Liver (tissue), 9 donors: ENCODE measurements around the gene CREB5. TPM values are rescaled to one million over a fixed set of nuclear protein-coding genes. Genes with fewer than 3 reads are reported as not detected.

Experiments used
- DNase-seq: peaks from one replicate; pipeline ENCODE4 v3.0.0-alpha.2; 2017; ENCODE audit warnings: low spot score
- H3K27ac ChIP-seq, 2 donors: one replicate each; pipeline ENCODE4 v1.7.0; 2013; ENCODE audit warnings: inconsistent platforms in 2 of 2, low read length in 2 of 2, control low read depth in 1 of 2, low read depth in 1 of 2, mild to moderate bottlenecking in 1 of 2
- H3K27me3 ChIP-seq, 4 donors: one replicate each; pipeline versions ENCODE4 v1.6.1 to v1.7.0; 2013; ENCODE audit warnings: low read length in 3 of 4, inconsistent platforms in 1 of 4, mild to moderate bottlenecking in 1 of 4, moderate library complexity in 1 of 4; ENCODE audit not compliant: control insufficient read depth in 4 of 4, insufficient read depth in 4 of 4
- H3K36me3 ChIP-seq, 4 donors: one replicate each; pipeline versions ENCODE4 v1.6.1 to v1.7.0; 2013; ENCODE audit warnings: low read length in 3 of 4, mild to moderate bottlenecking in 3 of 4, low read depth in 1 of 4, moderate library complexity in 1 of 4; ENCODE audit not compliant: control insufficient read depth in 4 of 4, insufficient read depth in 3 of 4
- H3K4me1 ChIP-seq, 4 donors: one replicate each; pipeline versions ENCODE4 v1.6.1 to v1.7.0; 2013; ENCODE audit warnings: low read length in 3 of 4, mild to moderate bottlenecking in 3 of 4, moderate library complexity in 1 of 4; ENCODE audit not compliant: control insufficient read depth in 4 of 4, insufficient read depth in 4 of 4
- H3K4me3 ChIP-seq, 3 donors: one replicate each; pipeline versions ENCODE4 v1.6.1 to v1.7.0; 2013; ENCODE audit warnings: low read length in 3 of 3, control low read depth in 1 of 3, low read depth in 1 of 3, mild to moderate bottlenecking in 1 of 3
- H3K9ac ChIP-seq, 2 donors: one replicate each; pipeline ENCODE4 v1.7.0; 2013; ENCODE audit warnings: low read length in 2 of 2, mild to moderate bottlenecking in 2 of 2, moderate library complexity in 2 of 2, control low read depth in 1 of 2, low read depth in 1 of 2
- H3K9me3 ChIP-seq, 4 donors: one replicate each; pipeline versions ENCODE4 v1.6.1 to v1.7.0; 2013; ENCODE audit warnings: low read length in 3 of 4; ENCODE audit not compliant: control insufficient read depth in 4 of 4
- CTCF ChIP-seq: fragments of 150-350 bp; IDR thresholded peaks from 2 replicates; pipeline ENCODE4 v1.5.1; 2017; ENCODE audit warnings: improper control_type of control experiment, low read depth, low read length; ENCODE audit not compliant: missing input control
- EGR1 ChIP-seq, 2 donors: IDR thresholded peaks; 2 replicates each; pipeline ENCODE4 v1.6.1; 2016 to 2018; ENCODE audit warnings: antibody characterized with exemption in 2 of 2, low read depth in 2 of 2
- FOXA1 ChIP-seq: IDR thresholded peaks from 2 replicates; pipeline ENCODE4 v1.6.1; 2016; ENCODE audit warnings: antibody characterized with exemption
- FOXA2 ChIP-seq: IDR thresholded peaks from 2 replicates; pipeline ENCODE4 v1.6.1; 2016; ENCODE audit warnings: antibody characterized with exemption
- GABPA ChIP-seq, 2 donors: IDR thresholded peaks in 1 of 2; conservative IDR thresholded peaks in 1 of 2; 2 replicates each; pipeline ENCODE4 v1.6.1; 2016; ENCODE audit warnings: antibody characterized with exemption in 2 of 2, mild to moderate bottlenecking in 1 of 2, moderate library complexity in 1 of 2
- HNF4A ChIP-seq, 2 donors: conservative IDR thresholded peaks; 2 replicates each; pipeline ENCODE4 v1.6.1; 2016; ENCODE audit warnings: antibody characterized with exemption in 2 of 2, mild to moderate bottlenecking in 2 of 2
- HNF4G ChIP-seq: IDR thresholded peaks from 2 replicates; pipeline ENCODE4 v1.6.1; 2016; ENCODE audit warnings: antibody characterized with exemption
- JUND ChIP-seq, 2 donors: IDR thresholded peaks; 2 replicates each; pipeline ENCODE4 v1.6.1; 2016; ENCODE audit warnings: antibody characterized with exemption in 2 of 2
- NR2F2 ChIP-seq: IDR thresholded peaks from 2 replicates; pipeline ENCODE4 v1.6.1; 2016; ENCODE audit warnings: antibody characterized with exemption
- RAD21 ChIP-seq, 2 donors: IDR thresholded peaks; 2 replicates each; pipeline ENCODE4 v1.6.1; 2016; ENCODE audit warnings: antibody characterized with exemption in 2 of 2, mild to moderate bottlenecking in 2 of 2
- REST ChIP-seq: IDR thresholded peaks from 2 replicates; pipeline ENCODE4 v1.6.1; 2016; ENCODE audit warnings: antibody characterized with exemption, mild to moderate bottlenecking
- RXRA ChIP-seq, 2 donors: IDR thresholded peaks; 2 replicates each; pipeline ENCODE4 v1.6.1; 2017 to 2018; ENCODE audit warnings: antibody characterized with exemption in 2 of 2, mild to moderate bottlenecking in 1 of 2
- TAF1 ChIP-seq: conservative IDR thresholded peaks from 2 replicates; pipeline ENCODE4 v1.6.1; 2016; ENCODE audit warnings: antibody characterized with exemption, mild to moderate bottlenecking
- YY1 ChIP-seq: IDR thresholded peaks from 2 replicates; pipeline ENCODE4 v1.6.1; 2016; ENCODE audit warnings: antibody characterized with exemption, mild to moderate bottlenecking
- WGBS: extraction: QIAGEN DNeasy Blood & Tissue Kit; methylation state at CpG from one replicate; pipeline ENCODE4 v1.1.7; 2013; 5-methylcytosine and 5-hydroxymethylcytosine counted together
- polyA plus RNA-seq, 2 donors: library from polyadenylated mRNA; stranded (reverse) in 1 of 2; unstranded in 1 of 2; fragments of 200-250 nt in 1 of 2; fragments of >200 nt in 1 of 2; fragmentation: Nextera tagmentation in 1 of 2; extraction: Ambion mirVana in 1 of 2; gene quantifications; one replicate each; pipeline versions ENCODE4 v1.2.1 to v1.2.3, GENCODE V29; 2013 to 2015
- total RNA-seq, 2 donors: library from RNA; depleted of rRNA; stranded (reverse); fragments of >200 nt; gene quantifications; one replicate each; pipeline ENCODE4 v1.2.3, GENCODE V29; 2014
- TF ChIP-seq, protein P1 (sequence below): IDR thresholded peaks from 2 replicates; pipeline ENCODE4 v1.6.1; 2016; ENCODE audit warnings: antibody characterized with exemption
- TF ChIP-seq, protein P2 (sequence below): IDR thresholded peaks from 2 replicates; pipeline ENCODE4 v1.6.1; 2016; ENCODE audit warnings: antibody characterized with exemption
- TF ChIP-seq, protein P3 (sequence below): IDR thresholded peaks from 2 replicates; pipeline ENCODE4 v1.6.1; 2016; ENCODE audit warnings: antibody characterized with exemption
- donor health status: healthy.
- donor health status: healthy.
- donor health status: healthy.
- donor health status: healthy.
- donor health status: healthy.

CREB5 gene
- total and polyA plus RNA-seq, 4 donors = 0.25 to 0.92 (median 0.67) TPM

DNA sequence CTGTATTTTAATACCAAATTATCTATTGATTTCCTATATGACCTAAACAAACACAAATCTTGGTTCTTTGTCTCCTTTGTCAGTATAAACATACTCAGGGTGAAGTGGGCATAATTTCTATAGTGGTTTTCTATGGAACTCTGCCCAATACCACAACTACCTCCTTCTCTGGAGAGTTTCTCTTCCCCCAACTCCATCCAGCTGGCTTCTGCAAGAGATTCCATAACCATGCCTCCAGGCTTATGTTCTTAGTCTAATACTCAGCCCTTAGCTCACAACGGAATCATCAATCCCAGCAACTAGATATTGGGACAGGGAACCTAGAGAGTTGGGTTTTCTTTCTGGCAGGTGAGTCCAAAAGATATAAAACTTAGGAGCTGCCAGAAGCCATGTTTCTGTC lies 418.5 kb downstream of the CREB5 start:
- Histone ChIP-seq H3K4me1 (no peaks in the 10 kb centered on the region), H3K4me3 (no peak overlapping the region), H3K9me3 (no peaks in the 10 kb centered on the region), H3K9ac (no peak overlapping the region), H3K36me3 (no peaks in the 10 kb centered on the region), H3K27ac (no peak overlapping the region), H3K27me3 (no peaks in the 10 kb centered on the region)
- 50% methylated on average over 1 of the region's 1 CpG for WGBS
- TF ChIP-seq HNF4G = no peak
- TF ChIP-seq GABPA (IDR thresholded peaks at IDR 0.05 in 1 of 2, conservative IDR thresholded peaks at IDR 0.05 in 1 of 2) = no peak
- no peak for TF ChIP-seq YY1
- no peak for TF ChIP-seq CTCF
- TF ChIP-seq, protein P1, sequence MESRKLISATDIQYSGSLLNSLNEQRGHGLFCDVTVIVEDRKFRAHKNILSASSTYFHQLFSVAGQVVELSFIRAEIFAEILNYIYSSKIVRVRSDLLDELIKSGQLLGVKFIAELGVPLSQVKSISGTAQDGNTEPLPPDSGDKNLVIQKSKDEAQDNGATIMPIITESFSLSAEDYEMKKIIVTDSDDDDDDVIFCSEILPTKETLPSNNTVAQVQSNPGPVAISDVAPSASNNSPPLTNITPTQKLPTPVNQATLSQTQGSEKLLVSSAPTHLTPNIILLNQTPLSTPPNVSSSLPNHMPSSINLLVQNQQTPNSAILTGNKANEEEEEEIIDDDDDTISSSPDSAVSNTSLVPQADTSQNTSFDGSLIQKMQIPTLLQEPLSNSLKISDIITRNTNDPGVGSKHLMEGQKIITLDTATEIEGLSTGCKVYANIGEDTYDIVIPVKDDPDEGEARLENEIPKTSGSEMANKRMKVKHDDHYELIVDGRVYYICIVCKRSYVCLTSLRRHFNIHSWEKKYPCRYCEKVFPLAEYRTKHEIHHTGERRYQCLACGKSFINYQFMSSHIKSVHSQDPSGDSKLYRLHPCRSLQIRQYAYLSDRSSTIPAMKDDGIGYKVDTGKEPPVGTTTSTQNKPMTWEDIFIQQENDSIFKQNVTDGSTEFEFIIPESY = no peak
- TF ChIP-seq, protein P2, sequence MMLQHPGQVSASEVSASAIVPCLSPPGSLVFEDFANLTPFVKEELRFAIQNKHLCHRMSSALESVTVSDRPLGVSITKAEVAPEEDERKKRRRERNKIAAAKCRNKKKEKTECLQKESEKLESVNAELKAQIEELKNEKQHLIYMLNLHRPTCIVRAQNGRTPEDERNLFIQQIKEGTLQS = no peak
- TF ChIP-seq HNF4A (conservative IDR thresholded peaks at IDR 0.05) = no peak
- no peak for TF ChIP-seq JUND (IDR thresholded peaks at IDR 0.05)
- TF ChIP-seq NR2F2 = no peak
- no peak for TF ChIP-seq EGR1 (IDR thresholded peaks at IDR 0.05; ENCODE audit: low read depth in 2 of 2)
- no peak for TF ChIP-seq TAF1
- TF ChIP-seq REST = no peak
- TF ChIP-seq, protein P3, sequence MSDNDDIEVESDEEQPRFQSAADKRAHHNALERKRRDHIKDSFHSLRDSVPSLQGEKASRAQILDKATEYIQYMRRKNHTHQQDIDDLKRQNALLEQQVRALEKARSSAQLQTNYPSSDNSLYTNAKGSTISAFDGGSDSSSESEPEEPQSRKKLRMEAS = no peak
- DNase-seq = no peak

GRCh38 chr7:28832669-28833068 lies 420.4 kb downstream of the CREB5 start:
- WGBS = 91% methylated on average over 3 of the region's 3 CpGs
- TF ChIP-seq EGR1 (IDR thresholded peaks at IDR 0.05; ENCODE audit: low read depth in 2 of 2) = no peak
- no peak for TF ChIP-seq HNF4G
- TF ChIP-seq REST = no peak
- TF ChIP-seq CTCF = no peak
- TF ChIP-seq, protein P2 = no peak
- no peak for TF ChIP-seq GABPA (IDR thresholded peaks at IDR 0.05 in 1 of 2, conservative IDR thresholded peaks at IDR 0.05 in 1 of 2)
- TF ChIP-seq TAF1 = no peak
- no peak for TF ChIP-seq HNF4A (conservative IDR thresholded peaks at IDR 0.05)
- no peak for TF ChIP-seq FOXA1
- TF ChIP-seq, protein P3 = no peak
- TF ChIP-seq NR2F2 = no peak
- no peak for TF ChIP-seq FOXA2
- TF ChIP-seq RXRA (IDR thresholded peaks at IDR 0.05) = no peak
- TF ChIP-seq RAD21 (IDR thresholded peaks at IDR 0.05) = no peak

More at GRCh38 chr7:28832669-28833068, 420.4 kb downstream of the CREB5 start:
- H3K4me1 ChIP-seq = no peaks in the 10 kb centered on the region
- H3K27ac ChIP-seq = no peak overlapping the region
- H3K9ac ChIP-seq = no peak overlapping the region
- no peak for DNase-seq
- no peaks in the 10 kb centered on the region for H3K27me3 ChIP-seq
- H3K9me3 ChIP-seq = no peaks in the 10 kb centered on the region
- no peak overlapping the region for H3K4me3 ChIP-seq
- no peaks in the 10 kb centered on the region for H3K36me3 ChIP-seq
